Spleen (tissue), 7 donors: Measurements from ENCODE around the gene PLD5.

Source experiments
- CTCF ChIP-seq, 11 experiments: fragments of 200-600 bp in 7 of 11; fragments of 450-650 bp in 4 of 11; sonication (generic) in 4 of 11; IDR thresholded peaks in 8 of 11; conservative IDR thresholded peaks in 3 of 11; 1 replicate in 7 of 11; 2 replicates in 4 of 11; pipeline versions ENCODE4 v1.4.0 to v1.8.0; 2016 to 2021; ENCODE audit warnings: antibody characterized with exemption in 11 of 11, inconsistent platforms in 4 of 11, mild to moderate bottlenecking in 1 of 11
- POLR2A ChIP-seq, 3 donors: fragments of 450-650 bp; IDR thresholded peaks; one replicate each; pipeline ENCODE4 v1.5.1; 2017; ENCODE audit warnings: antibody characterized with exemption in 3 of 3, mild to moderate bottlenecking in 1 of 3
- POLR2AphosphoS5 ChIP-seq, 3 donors: sonication (generic); formaldehyde crosslinking; IDR thresholded peaks; one replicate each; pipeline ENCODE4 v1.5.1; 2017; ENCODE audit warnings: antibody characterized with exemption in 3 of 3
- donor health status: DM: no; HTN: no; CAD: no; lungs with moderate emphysema.
- donor health status: DM: no; HTN: no; CAD: no.
- donor health status: DM: no; HTN: no; CAD: no.

DNA sequence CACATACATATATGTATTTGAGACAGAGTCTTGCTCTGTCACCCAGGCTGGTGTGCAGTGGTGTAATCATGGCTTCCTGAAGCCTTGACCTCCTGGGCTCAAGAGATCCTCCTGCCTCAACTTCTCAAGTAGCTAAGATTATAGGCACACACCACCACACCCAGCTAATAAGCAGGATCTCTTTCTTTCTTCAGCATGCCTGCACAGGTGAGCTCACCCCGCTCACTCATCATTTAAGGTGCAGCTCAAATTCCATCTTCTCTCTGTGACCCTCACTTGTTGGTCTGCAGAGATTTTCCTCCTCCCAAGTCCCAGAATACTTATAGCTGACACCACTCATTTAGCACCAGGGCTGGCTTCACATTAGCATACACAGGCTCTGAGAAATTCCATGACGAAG lies 316.5 kb downstream of the PLD5 start:
- TF ChIP-seq CTCF (IDR thresholded peaks at IDR 0.05 in 8 of 11, conservative IDR thresholded peaks at IDR 0.05 in 3 of 11) (no peak), POLR2A (IDR thresholded peaks at IDR 0.05) (no peak), POLR2AphosphoS5 (IDR thresholded peaks at IDR 0.05) (no peak)
